Esophagus squamous epithelium (tissue), 5 donors: ENCODE measurements around the gene SOX12. TPM values are rescaled to one million over a fixed set of nuclear protein-coding genes. Genes with fewer than 3 reads are reported as not detected.

Source experiments
- DNase-seq: peaks from one replicate; lab custom pipeline; 2025; lab: John Stamatoyannopoulos, UW
- H3K27ac ChIP-seq, 4 donors: fragments of 200-600 bp; sonication (generic); one replicate each; pipeline ENCODE4 v1.5.1; 2016 to 2019; ENCODE audit warnings: mild to moderate bottlenecking in 1 of 4
- H3K27me3 ChIP-seq, 4 donors: fragments of 200-600 bp; sonication (generic); 1 replicate in 3 of 4; 2 replicates in 1 of 4; pipeline versions ENCODE4 v1.5.1 to v1.6.0; 2017 to 2021; ENCODE audit warnings: antibody characterized with exemption in 1 of 4
- H3K36me3 ChIP-seq, 3 donors: fragments of 200-600 bp; sonication (generic); one replicate each; pipeline ENCODE4 v1.5.1; 2016 to 2019
- H3K4me1 ChIP-seq, 3 donors: fragments of 200-600 bp; sonication (generic); one replicate each; pipeline ENCODE4 v1.5.1; 2017 to 2019
- H3K4me3 ChIP-seq, 4 donors: fragments of 200-600 bp; sonication (generic); 1 replicate in 3 of 4; 2 replicates in 1 of 4; pipeline ENCODE4 v1.5.1; 2016 to 2019; ENCODE audit warnings: mild to moderate bottlenecking in 2 of 4, moderate library complexity in 1 of 4
- H3K9me3 ChIP-seq, 3 donors: fragments of 200-600 bp; sonication (generic); one replicate each; pipeline ENCODE4 v1.5.1; 2016 to 2019
- CTCF ChIP-seq, 6 experiments: fragments of 450-650 bp in 4 of 6; fragments of 200-600 bp in 2 of 6; sonication (generic) in 2 of 6; IDR thresholded peaks; one replicate each; pipeline ENCODE4 v1.5.1; 2016 to 2019; ENCODE audit warnings: antibody characterized with exemption in 6 of 6, mild to moderate bottlenecking in 4 of 6, moderate library complexity in 4 of 6
- POLR2A ChIP-seq, 4 donors: fragments of 450-650 bp; IDR thresholded peaks; one replicate each; pipeline ENCODE4 v1.6.1; 2017; ENCODE audit warnings: antibody characterized with exemption in 4 of 4, mild to moderate bottlenecking in 4 of 4, moderate library complexity in 3 of 4
- WGBS, 2 donors: methylation state at CpG; one replicate each; pipeline ENCODE4 v1.1.5; 2018; 5-methylcytosine and 5-hydroxymethylcytosine counted together
- intact Hi-C: fragments of 100-400 bp; cut with DNase I; formaldehyde crosslinking; loops from one replicate; pipeline ENCODE4 v1.15.0; 2022
- total RNA-seq, 4 donors: library from RNA; depleted of rRNA; stranded (reverse); fragments of >200 nt; gene quantifications; one replicate each; pipeline ENCODE4 v1.1.0, GENCODE V29; 2016
- donor health status: DM: yes; HTN: yes; CAD: no.

The SOX12 gene
- 1 to 10 TPM; 2.1 to 3.8 (median 3.3) TPM for total RNA-seq

DNA sequence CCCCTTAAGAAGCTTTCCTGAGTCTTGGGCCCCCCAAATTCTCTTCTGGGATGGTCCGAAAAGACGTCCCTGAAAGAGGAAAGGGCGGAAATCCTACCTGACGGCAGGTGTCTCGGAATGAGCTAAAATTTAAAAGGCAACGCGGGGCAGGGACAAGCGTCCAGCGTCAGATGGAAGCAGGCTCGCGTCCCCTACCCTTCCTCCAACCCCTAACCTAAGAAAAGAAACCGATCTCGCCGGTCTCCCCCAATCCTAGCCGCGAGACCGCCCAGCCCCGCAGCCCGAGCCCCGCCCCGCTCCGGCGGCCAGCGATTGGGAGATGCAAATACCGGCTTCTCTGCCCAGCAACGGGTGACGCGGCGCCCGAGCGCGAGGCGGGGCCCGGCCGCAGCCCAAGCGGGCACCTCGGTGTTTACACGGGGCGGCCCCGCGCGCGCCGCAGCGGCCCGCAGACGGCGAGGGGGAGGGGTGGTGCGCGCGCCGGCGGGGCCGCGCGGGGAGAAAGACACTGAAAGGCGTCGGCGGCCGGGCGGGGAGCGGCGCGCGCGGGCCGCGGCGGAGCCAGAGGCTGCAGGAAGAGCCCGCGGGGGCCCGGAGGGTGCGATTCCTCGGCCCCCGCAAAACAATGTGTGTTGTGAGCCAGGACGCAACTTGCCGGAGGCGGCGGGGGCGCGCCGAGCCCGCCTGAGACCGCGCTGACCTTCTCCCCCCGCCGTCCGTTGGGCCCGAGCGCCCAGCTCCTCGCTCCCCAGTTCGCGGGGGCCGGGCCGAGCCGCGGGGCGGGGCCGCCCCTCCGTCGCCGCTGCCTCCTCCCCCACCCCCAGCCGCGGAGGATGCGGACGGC, at the start of gene SOX12:
Gene SOX12 (plus strand): TSS at position 508 of the 844 bp plus-strand sequence. CDS start 373 bp downstream, outside the sequence.
- DNase-seq, result peak; percentile 62
- Histone ChIP-seq H3K4me3 (peak within 1 kb of the TSS; percentile 67 to 95 (median 76)), H3K27me3 (peaks cover 0 to 6% (median 0%) of the 10 kb centered on the region in 4 donors), H3K9me3 (no peaks in the 10 kb centered on the region), H3K27ac (peak within 1 kb of the TSS; percentile 89 to 98 (median 96)), H3K4me1 (peaks cover 32 to 75% (median 42%) of the 10 kb centered on the region in 3 donors), H3K36me3 (peaks cover 0 to 3% (median 0%) of the 10 kb centered on the region in 3 donors)
- WGBS, 2 donors, result 0% methylated on average over 12 of the region's 106 CpGs; no CpG with 5 or more reads in 1 of the 2 donors
- intact Hi-C loops, result no loop called here
- TF ChIP-seq POLR2A (IDR thresholded peaks at IDR 0.05), result peak in 2 of 4 donors; percentile 42 to 55
- peak in 1 of 6 experiments; percentile 3 for TF ChIP-seq CTCF (IDR thresholded peaks at IDR 0.05)

DNA sequence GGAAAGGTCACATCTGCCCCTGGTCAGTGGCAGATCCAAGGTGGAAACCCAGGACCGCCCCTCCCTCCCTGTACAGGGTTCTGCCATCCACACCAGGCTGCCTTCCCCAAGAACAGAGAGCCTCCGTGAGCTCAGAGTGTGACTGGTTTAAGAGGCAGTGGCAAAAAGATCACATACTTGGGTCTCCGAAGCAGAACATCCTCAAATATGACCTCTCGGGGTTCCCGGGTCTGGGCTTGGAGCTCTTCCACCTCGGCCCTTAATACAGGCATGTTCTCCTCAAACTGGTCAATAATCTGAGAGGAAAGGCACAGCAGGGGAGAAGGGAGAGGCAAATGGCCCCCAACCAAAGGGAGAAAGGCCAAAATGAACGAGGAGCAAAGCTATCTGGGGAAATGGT, 49.6 kb upstream of the SOX12 start:
- DNase-seq, result no peak
- Histone ChIP-seq H3K27me3 (no peaks in the 10 kb centered on the region), H3K9me3 (no peaks in the 10 kb centered on the region), H3K27ac (no peak overlapping the region), H3K36me3 (peaks cover 0 to 41% (median 0%) of the 10 kb centered on the region in 3 donors), H3K4me3 (no peak overlapping the region), H3K4me1 (no peaks in the 10 kb centered on the region)
- WGBS, 2 donors, result 85 to 88% methylated on average over 6 to 7 of the region's 7 CpGs
- TF ChIP-seq POLR2A (IDR thresholded peaks at IDR 0.05) (no peak), CTCF (IDR thresholded peaks at IDR 0.05) (no peak)
- intact Hi-C loops, result no loop called here

DNA sequence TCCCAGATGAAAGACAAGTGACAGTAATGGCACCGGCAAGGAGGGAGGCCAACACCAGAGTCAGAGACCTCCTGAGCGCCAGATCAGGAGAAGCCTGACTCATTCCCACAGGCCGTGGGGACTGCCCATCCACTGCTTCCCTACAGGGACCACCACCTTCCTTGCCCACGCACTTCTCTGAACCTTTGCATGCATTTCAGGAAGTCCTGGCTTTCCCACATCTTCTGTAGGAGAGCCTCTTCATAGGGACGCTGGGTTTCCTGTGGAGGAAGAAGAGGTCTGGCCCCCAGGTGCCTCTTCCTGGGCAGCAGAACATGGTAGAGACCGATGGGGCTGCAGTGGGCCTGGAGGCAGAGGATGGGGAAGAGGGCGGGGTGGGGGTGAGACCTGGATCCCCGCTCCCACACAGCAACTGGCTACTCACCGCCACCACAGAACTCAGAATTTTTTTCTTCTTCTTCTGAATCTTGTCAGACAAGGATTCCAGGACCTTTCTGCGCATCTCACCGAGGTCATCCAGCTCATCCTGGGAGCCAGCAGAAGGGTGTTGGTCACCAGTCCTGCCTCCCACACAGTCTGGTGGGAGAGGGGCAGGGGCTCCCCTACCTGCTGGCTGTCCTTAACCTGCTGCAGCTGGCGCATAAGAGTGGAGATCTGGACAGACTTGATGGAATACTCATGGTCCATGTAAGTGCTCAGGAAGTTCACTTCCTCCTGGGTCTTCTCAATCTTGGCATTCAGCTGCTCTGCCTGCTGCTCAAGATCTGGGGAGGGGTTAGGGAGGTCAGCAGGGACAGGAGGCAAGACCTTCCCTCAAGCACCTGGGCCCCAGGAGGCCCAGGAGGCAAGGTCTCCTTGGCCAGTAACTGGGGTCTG, 48.5 kb upstream of the SOX12 start:
- Histone ChIP-seq H3K36me3 (peaks cover 0 to 52% (median 0%) of the 10 kb centered on the region in 3 donors), H3K4me1 (no peaks in the 10 kb centered on the region), H3K27me3 (no peaks in the 10 kb centered on the region), H3K9me3 (no peaks in the 10 kb centered on the region), H3K4me3 (no peak overlapping the region), H3K27ac (no peak overlapping the region)
- intact Hi-C loops, result no loop called here
- no peak for DNase-seq
- WGBS, 2 donors, result 94 to 96% methylated on average over 6 to 8 of the region's 12 CpGs
- TF ChIP-seq CTCF (IDR thresholded peaks at IDR 0.05) (no peak), POLR2A (IDR thresholded peaks at IDR 0.05) (no peak)

- Histone ChIP-seq H3K9me3 (no peaks in the 10 kb centered on the region), H3K27me3 (no peaks in the 10 kb centered on the region), H3K27ac (no peak overlapping the region), H3K36me3 (peaks cover 0 to 52% (median 0%) of the 10 kb centered on the region in 3 donors), H3K4me3 (no peak overlapping the region), H3K4me1 (no peaks in the 10 kb centered on the region)
- TF ChIP-seq CTCF (IDR thresholded peaks at IDR 0.05) (no peak), POLR2A (IDR thresholded peaks at IDR 0.05) (no peak)
- WGBS, 2 donors, result 78 to 100% methylated on average over 2 to 3 of the region's 3 CpGs
- DNase-seq, result no peak
- intact Hi-C loops, result no loop called here
Observed at GRCh38 chr20:277496-277781, 47.9 kb upstream of the SOX12 start.
